CD14-positive monocyte (primary cell): ENCODE results near the gene STX11. TPM values are rescaled to one million over a fixed set of nuclear protein-coding genes. Genes with fewer than 3 reads are reported as not detected.

Source experiments
- DNase-seq, 3 donors: peaks; one replicate each; pipeline ENCODE4 v3.0.0-alpha.2; 2011 to 2022
- H2AFZ ChIP-seq: 2 replicates; pipeline ENCODE4 v1.6.0; 2012; ENCODE audit warnings: mild to moderate bottlenecking, low read depth, low read length, inconsistent platforms; ENCODE audit not compliant: insufficient read depth, poor library complexity, severe bottlenecking
- H3K27ac ChIP-seq, 2 donors: 1 replicate in 1 of 2; 2 replicates in 1 of 2; pipeline ENCODE4 v1.5.1; 2012 to 2013; ENCODE audit warnings: low read length in 2 of 2, control low read depth in 1 of 2, inconsistent platforms in 1 of 2, low read depth in 1 of 2, mild to moderate bottlenecking in 1 of 2
- H3K27me3 ChIP-seq, 2 donors: one replicate each; pipeline versions ENCODE4 v1.6.0 to v1.6.1; 2011 to 2013; ENCODE audit warnings: low read length in 2 of 2; ENCODE audit not compliant: control insufficient read depth in 2 of 2, insufficient read depth in 2 of 2
- H3K36me3 ChIP-seq, 2 donors: replicated peaks in 1 of 2; 1 replicate in 1 of 2; 2 replicates in 1 of 2; pipeline versions ENCODE4 v1.5.1 to v1.6.1; 2012 to 2013; ENCODE audit warnings: low read length in 2 of 2, control low read depth in 1 of 2, inconsistent platforms in 1 of 2, mild to moderate bottlenecking in 1 of 2; ENCODE audit not compliant: insufficient read depth in 2 of 2, control insufficient read depth in 1 of 2
- H3K4me1 ChIP-seq, 2 donors: 1 replicate in 1 of 2; 2 replicates in 1 of 2; pipeline versions ENCODE4 v1.5.1 to v1.6.1; 2012 to 2013; ENCODE audit warnings: low read length in 2 of 2, control low read depth in 1 of 2, inconsistent platforms in 1 of 2, mild to moderate bottlenecking in 1 of 2, moderate library complexity in 1 of 2; ENCODE audit not compliant: insufficient read depth in 2 of 2, control insufficient read depth in 1 of 2
- H3K4me2 ChIP-seq: replicated peaks from 2 replicates; pipeline ENCODE3; 2012; ENCODE audit warnings: low read length, moderate library complexity, mild to moderate bottlenecking; ENCODE audit not compliant: poor library complexity, severe bottlenecking; ENCODE audit errors: extremely low read depth
- H3K4me3 ChIP-seq, 3 experiments: fragments of 200-600 bp in 1 of 3; sonication (generic) in 1 of 3; replicated peaks in 1 of 3; 1 replicate in 2 of 3; 2 replicates in 1 of 3; pipeline ENCODE4 v1.5.1; 2011 to 2013; ENCODE audit warnings: low read length in 3 of 3, mild to moderate bottlenecking in 3 of 3, control low read depth in 2 of 3, low read depth in 2 of 3, inconsistent platforms in 1 of 3, moderate library complexity in 1 of 3
- H3K79me2 ChIP-seq: 2 replicates; pipeline ENCODE4 v1.6.0; 2012; ENCODE audit warnings: mild to moderate bottlenecking, control low read depth, inconsistent platforms, low read length, moderate library complexity; ENCODE audit not compliant: insufficient read depth
- H3K9ac ChIP-seq: 2 replicates; pipeline ENCODE4 v1.6.0; 2017; ENCODE audit warnings: low read length, mild to moderate bottlenecking; ENCODE audit not compliant: insufficient read depth, poor library complexity, severe bottlenecking
- H3K9me3 ChIP-seq, 2 donors: replicated peaks in 1 of 2; 1 replicate in 1 of 2; 2 replicates in 1 of 2; pipeline versions ENCODE4 v1.5.1 to v1.6.1; 2012 to 2013; ENCODE audit warnings: low read length in 2 of 2, control low read depth in 1 of 2; ENCODE audit not compliant: control insufficient read depth in 1 of 2, insufficient read depth in 1 of 2
- H4K20me1 ChIP-seq: 2 replicates; pipeline ENCODE4 v1.6.0; 2012; ENCODE audit warnings: mild to moderate bottlenecking, low read length, control low read depth, moderate library complexity; ENCODE audit not compliant: insufficient read depth
- H3K27ac Mint-ChIP-seq, 7 donors: one replicate each; pipeline ENCODE4 v1.8.0; 2020; ENCODE audit warnings: mild to moderate bottlenecking in 7 of 7, mixed read lengths in 7 of 7, moderate library complexity in 6 of 7, inconsistent platforms in 2 of 7
- H3K27me3 Mint-ChIP-seq, 3 donors: one replicate each; pipeline ENCODE4 v1.8.0; 2021 to 2022; ENCODE audit warnings: low read depth in 3 of 3, mild to moderate bottlenecking in 3 of 3, mixed read lengths in 3 of 3, moderate library complexity in 3 of 3, inconsistent platforms in 1 of 3
- H3K36me3 Mint-ChIP-seq, 2 donors: one replicate each; pipeline ENCODE4 v1.8.0; 2020; ENCODE audit warnings: mixed read lengths in 2 of 2, inconsistent platforms in 1 of 2, mild to moderate bottlenecking in 1 of 2
- H3K4me1 Mint-ChIP-seq: one replicate; pipeline ENCODE4 v1.8.0; 2020; ENCODE audit warnings: mild to moderate bottlenecking, mixed read lengths
- H3K4me3 Mint-ChIP-seq, 2 donors: one replicate each; pipeline ENCODE4 v1.8.0; 2020; ENCODE audit warnings: mild to moderate bottlenecking in 2 of 2, mixed read lengths in 2 of 2, moderate library complexity in 1 of 2
- H3K9me3 Mint-ChIP-seq, 7 donors: one replicate each; pipeline ENCODE4 v1.8.0; 2020 to 2022; ENCODE audit warnings: mixed read lengths in 7 of 7, mild to moderate bottlenecking in 6 of 7, moderate library complexity in 6 of 7, inconsistent platforms in 2 of 7
- WGBS: methylation state at CpG from one replicate; pipeline ENCODE4 v1.1.5; 2013; ENCODE audit warnings: missing lambda C conversion rate; ENCODE audit not compliant: insufficient coverage; 5-methylcytosine and 5-hydroxymethylcytosine counted together
- intact Hi-C, 2 donors: fragments of 100-400 bp; cut with micrococcal nuclease; formaldehyde crosslinking; loops; one replicate each; pipeline versions ENCODE4 v1.15.0 to v1.15.1; 2023
- polyA plus RNA-seq, 3 donors: library from polyadenylated mRNA; depleted of rRNA in 1 of 3; unstranded in 2 of 3; stranded (reverse) in 1 of 3; fragments of 300-500 nt in 2 of 3; fragments of >200 nt in 1 of 3; fragmentation: Illumina TruSeq in 2 of 3; gene quantifications; 1 replicate in 2 of 3; 2 replicates in 1 of 3; pipeline ENCODE4 v1.2.3, GENCODE V29; 2012 to 2021
- TF ChIP-seq, protein P1 (sequence below): fragments of 200-600 bp; IDR thresholded peaks from one replicate; pipeline ENCODE4 v1.8.0; 2022; ENCODE audit warnings: antibody characterized with exemption, mild to moderate bottlenecking

Gene STX11
- polyA plus RNA-seq, 3 donors, result 276 to 372 (median 367) TPM

DNA sequence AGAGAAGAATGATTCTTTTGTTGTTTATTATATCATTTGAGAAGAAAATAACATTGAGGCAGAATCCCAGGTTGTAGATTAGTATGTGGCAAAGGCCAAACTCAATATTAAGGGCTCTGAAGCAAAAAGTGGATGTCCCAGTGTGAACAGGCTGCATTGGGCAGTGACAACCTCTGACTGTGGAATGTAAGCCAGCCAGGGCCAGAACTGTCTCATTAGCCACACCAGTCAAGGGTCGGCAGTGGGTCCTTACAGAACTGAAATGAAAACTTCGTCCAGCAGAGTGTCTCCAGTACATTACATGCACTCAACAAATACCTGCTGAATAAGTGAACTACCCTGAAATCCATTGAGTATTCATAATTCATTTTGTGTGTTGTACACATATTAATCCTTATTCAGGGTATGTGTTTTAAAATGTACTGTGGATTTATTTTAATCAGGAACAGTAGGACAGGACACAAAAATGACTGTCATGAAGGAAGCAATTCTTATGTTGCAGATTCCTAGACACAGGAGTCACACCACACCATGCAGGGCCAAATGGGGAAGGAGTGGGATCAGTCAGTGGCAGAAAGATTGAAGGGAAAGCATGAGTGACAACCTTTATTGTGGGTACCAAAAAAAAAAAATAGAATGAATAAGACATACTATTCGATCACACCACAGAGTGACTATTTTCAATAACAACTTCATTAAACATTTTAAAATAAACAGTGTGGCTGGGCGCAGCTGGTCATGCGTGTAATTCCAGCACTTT lies 69.9 kb downstream of the STX11 start:
- intact Hi-C loops, result loop anchor here in 1 of 2 donors (10.0 kb wide), 1 partner anchor 55 kb away; no protein-coding TSS in a partner anchor
- no peak overlapping the region for H3K4me3 Mint-ChIP-seq
- no peak overlapping the region for H3K27ac Mint-ChIP-seq
- peaks cover 0 to 2% (median 0%) of the 10 kb centered on the region in 7 donors for H3K9me3 Mint-ChIP-seq
- no peaks in the 10 kb centered on the region for H3K36me3 ChIP-seq
- TF ChIP-seq, protein P1, sequence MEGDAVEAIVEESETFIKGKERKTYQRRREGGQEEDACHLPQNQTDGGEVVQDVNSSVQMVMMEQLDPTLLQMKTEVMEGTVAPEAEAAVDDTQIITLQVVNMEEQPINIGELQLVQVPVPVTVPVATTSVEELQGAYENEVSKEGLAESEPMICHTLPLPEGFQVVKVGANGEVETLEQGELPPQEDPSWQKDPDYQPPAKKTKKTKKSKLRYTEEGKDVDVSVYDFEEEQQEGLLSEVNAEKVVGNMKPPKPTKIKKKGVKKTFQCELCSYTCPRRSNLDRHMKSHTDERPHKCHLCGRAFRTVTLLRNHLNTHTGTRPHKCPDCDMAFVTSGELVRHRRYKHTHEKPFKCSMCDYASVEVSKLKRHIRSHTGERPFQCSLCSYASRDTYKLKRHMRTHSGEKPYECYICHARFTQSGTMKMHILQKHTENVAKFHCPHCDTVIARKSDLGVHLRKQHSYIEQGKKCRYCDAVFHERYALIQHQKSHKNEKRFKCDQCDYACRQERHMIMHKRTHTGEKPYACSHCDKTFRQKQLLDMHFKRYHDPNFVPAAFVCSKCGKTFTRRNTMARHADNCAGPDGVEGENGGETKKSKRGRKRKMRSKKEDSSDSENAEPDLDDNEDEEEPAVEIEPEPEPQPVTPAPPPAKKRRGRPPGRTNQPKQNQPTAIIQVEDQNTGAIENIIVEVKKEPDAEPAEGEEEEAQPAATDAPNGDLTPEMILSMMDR, result no peak
- no peak for DNase-seq
- peaks cover 22% of the 10 kb centered on the region for H3K4me1 Mint-ChIP-seq
- H3K4me3 ChIP-seq, result no peak overlapping the region
- H3K27me3 ChIP-seq, result no peaks in the 10 kb centered on the region
- peaks cover 5% of the 10 kb centered on the region for H3K79me2 ChIP-seq
- no peak overlapping the region for H3K4me2 ChIP-seq
- no peaks in the 10 kb centered on the region for H4K20me1 ChIP-seq
- H3K27ac ChIP-seq, result no peak overlapping the region
- no peak overlapping the region for H2AFZ ChIP-seq
- 100% methylated on average over 2 of the region's 5 CpGs for WGBS
- H3K27me3 Mint-ChIP-seq, result peaks cover 0 to 3% (median 0%) of the 10 kb centered on the region in 3 donors
- H3K9me3 ChIP-seq, result no peaks in the 10 kb centered on the region
- peaks cover 17 to 21% of the 10 kb centered on the region in 2 donors for H3K4me1 ChIP-seq
- H3K36me3 Mint-ChIP-seq, result no peaks in the 10 kb centered on the region
- no peak overlapping the region for H3K9ac ChIP-seq

- H3K36me3 Mint-ChIP-seq, result no peaks in the 10 kb centered on the region
- no peak overlapping the region for H3K4me3 Mint-ChIP-seq
- DNase-seq, result no peak
- no peak overlapping the region for H3K4me2 ChIP-seq
- peaks cover 0 to 7% (median 0%) of the 10 kb centered on the region in 7 donors for H3K9me3 Mint-ChIP-seq
- peaks cover 10% of the 10 kb centered on the region for H3K4me1 Mint-ChIP-seq
- intact Hi-C loops, result loop anchor here in 1 of 2 donors (10.0 kb wide), 1 partner anchor 51 kb away; no protein-coding TSS in a partner anchor
- no peaks in the 10 kb centered on the region for H4K20me1 ChIP-seq
- no peaks in the 10 kb centered on the region for H3K79me2 ChIP-seq
- H3K27me3 Mint-ChIP-seq, result peaks cover 0 to 4% (median 2%) of the 10 kb centered on the region in 3 donors
- TF ChIP-seq, protein P1, result no peak
- H3K4me1 ChIP-seq, result peaks cover 3 to 6% of the 10 kb centered on the region in 2 donors
- H3K27ac ChIP-seq, result no peak overlapping the region
- H3K27me3 ChIP-seq, result no peaks in the 10 kb centered on the region
- no CpG with 5 or more reads among the region's 2 CpGs for WGBS
- H3K9ac ChIP-seq, result no peak overlapping the region
- H3K27ac Mint-ChIP-seq, result no peak overlapping the region
- no peaks in the 10 kb centered on the region for H3K9me3 ChIP-seq
- H3K36me3 ChIP-seq, result no peaks in the 10 kb centered on the region
- H3K4me3 ChIP-seq, result no peak overlapping the region
- H2AFZ ChIP-seq, result no peak overlapping the region
Measured at GRCh38 chr6:144223686-144224085, 73.4 kb downstream of the STX11 start.
